NCI-H460 (cell line): ENCODE results near the gene COG6. TPM values are rescaled to one million over a fixed set of nuclear protein-coding genes. Genes with fewer than 3 reads are reported as not detected.

Source experiments
- DNase-seq: peaks from one replicate; pipeline ENCODE4 v3.0.0-alpha.2; 2016; ENCODE audit warnings: low read depth; ENCODE audit errors: extremely low read depth
- small RNA-seq, 2 experiments: library from RNA; depleted of rRNA; stranded (forward); fragments of <200 nt; gene quantifications; one replicate each; pipeline ENCODE3, GENCODE V24; 2014
- total RNA-seq: library from RNA; depleted of rRNA; stranded (reverse); fragments of >200 nt; shearing (Covaris generic); gene quantifications from 2 replicates; pipeline ENCODE4 v1.2.3, GENCODE V29; 2014; rRNA removed

COG6 gene
- total RNA-seq, 1 experiment from 2014 or later: 14.9 TPM

GRCh38 chr13:39767791-39768517, 112.5 kb downstream of the COG6 start:
- no peak for DNase-seq

DNA sequence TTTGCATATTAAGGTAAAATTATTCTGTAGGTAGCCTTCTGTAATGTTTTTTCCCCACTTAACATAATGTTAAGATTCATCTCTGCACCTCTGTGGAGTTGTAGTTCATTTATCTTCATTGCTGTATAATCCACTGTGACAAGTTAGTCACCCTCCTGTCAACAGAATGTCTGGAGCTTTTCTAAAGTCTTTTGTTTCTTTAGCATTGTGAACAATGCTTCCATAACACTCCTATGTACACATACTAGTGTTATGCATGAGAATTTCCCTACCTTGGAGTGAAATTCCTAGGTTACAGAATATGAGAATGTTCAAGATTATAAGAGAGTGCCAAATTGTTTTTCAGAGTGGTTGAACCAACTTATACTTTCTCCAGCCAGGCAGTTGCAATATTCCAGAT, 113.5 kb downstream of the COG6 start:
- DNase-seq: no peak

DNA sequence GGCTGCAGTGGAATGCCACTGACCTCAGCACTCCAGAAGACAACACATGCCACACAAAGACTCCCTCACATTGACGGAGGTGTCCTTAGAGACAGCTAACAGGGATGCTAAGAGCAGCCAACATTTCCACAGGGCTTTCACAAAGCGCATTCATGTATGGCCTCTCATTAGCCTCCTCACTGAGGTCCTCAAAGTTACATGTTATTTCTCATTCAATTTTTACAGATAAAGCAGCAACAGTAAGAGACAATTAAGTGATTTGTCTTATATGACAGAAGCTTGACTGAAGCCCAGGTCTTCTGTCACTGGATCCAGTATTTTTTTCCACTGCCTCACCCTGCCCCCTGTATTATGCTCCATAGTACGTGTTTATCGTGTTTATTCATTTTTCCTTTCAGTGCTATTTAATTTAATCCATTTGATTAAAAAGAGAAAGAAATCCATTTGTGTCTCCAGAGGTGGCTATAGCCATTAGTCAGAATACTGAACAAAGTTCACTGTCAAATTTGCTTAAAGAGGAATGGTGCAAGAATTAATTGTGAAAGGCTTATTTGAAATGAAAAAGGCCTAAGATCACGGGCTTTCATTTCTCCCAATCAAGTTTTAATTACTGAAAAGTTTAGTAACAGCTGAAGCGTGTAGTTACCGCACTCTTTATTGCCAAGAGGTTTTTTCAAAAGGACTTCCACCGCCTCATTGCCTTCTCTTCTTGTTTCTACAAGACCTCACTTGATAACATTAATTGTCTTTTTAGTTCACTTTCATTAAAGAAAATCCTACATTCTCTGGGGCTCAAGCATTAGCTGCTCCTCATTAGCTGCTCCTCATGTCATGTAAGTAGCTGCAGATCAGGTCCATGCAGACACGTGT, 115.0 kb downstream of the COG6 start:
- no peak for DNase-seq

DNA sequence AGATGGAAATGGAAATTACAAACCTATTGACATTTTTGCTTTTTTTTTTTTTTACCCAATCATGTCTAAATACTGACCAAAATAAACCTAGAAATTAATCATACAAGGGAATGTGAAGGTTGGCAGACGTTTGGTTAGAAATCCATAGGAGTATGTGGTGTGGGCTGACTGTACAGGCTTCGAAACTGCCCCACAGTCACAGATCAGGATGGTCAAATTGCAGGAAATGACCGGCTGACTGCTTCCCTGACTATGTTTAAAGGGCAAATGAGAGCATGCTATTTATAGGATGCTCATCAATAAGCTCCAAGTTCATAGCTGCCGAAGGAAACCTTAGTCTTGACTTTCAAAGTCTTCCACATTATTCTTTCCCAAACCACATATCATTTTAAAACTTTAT, 118.4 kb downstream of the COG6 start:
- no peak for DNase-seq

GRCh38 chr13:39776439-39776838, 121.0 kb downstream of the COG6 start:
- no peak for DNase-seq

GRCh38 chr13:39777021-39777420, 121.6 kb downstream of the COG6 start:
- DNase-seq: no peak

DNA sequence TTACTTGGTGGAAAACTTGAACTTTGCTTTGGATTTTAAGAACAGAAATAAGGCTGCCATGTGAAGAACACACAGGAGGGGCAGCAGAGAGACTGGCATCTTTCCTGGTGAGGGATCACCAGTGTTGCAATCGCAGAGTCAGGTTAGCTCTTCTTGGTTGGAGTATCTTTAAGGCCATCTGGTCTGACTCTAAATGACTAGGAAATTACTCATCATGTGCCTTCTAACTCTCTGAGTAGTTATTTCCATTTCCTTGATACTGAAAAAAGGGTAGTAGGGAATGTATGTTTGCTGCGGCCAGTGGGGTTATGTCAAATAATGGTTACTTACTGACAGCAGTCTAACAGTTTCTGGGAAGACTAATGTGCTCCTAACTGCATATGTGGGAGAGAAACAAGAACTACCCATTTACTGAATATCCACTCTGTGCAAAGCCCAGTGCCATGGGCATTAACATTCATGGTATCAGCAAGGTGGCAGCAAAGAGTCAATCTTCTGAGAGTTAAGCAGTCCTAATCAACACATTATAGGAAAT, 122.1 kb downstream of the COG6 start:
- no peak for DNase-seq

GRCh38 chr13:39779337-39780265, 124.1 kb downstream of the COG6 start:
- no peak for DNase-seq

DNA sequence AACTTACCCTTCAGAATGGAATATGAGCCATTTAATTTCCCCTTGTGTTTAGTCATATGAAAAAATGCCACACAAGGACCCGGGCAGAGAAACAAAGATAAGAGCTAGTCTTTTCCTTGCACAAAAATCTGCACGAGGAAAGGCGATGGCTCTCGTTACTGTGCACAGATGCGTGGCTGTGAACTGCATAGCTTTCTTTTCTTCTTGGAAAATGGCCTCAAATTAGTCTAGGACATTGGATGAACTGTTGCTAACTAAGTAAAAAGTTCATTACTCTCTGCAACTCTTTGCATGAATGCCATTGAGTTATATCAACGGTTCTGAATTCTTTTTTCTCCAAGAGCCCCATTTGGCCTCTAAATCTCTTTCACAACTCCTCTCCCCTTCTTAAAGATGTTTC, 125.2 kb downstream of the COG6 start:
- no peak for DNase-seq

- DNase-seq: no peak
These were observed 125.9 kb downstream of the COG6 start for GRCh38 chr13:39781381-39781780.

GRCh38 chr13:39783051-39783450, 127.6 kb downstream of the COG6 start:
- DNase-seq: no peak

DNA sequence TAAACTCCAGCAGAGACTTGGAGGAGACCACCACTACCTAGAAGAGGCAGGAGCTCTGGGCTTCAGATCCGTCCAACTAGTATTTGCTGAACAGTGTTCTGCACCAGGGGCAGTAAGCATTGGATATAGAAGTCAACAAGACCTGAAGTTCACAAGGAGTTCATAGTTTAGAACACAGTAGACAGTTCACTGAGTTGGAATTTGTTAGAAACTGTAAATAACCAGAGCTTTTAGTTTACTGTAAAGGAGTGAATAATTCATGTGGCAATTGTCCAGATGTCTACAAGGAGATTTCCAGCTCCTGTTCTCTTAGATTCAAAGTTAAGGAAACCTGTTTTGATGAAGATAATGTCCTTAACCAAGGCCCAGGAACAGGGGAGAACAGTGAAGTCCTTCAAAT, 128.9 kb downstream of the COG6 start:
- DNase-seq: no peak

DNA sequence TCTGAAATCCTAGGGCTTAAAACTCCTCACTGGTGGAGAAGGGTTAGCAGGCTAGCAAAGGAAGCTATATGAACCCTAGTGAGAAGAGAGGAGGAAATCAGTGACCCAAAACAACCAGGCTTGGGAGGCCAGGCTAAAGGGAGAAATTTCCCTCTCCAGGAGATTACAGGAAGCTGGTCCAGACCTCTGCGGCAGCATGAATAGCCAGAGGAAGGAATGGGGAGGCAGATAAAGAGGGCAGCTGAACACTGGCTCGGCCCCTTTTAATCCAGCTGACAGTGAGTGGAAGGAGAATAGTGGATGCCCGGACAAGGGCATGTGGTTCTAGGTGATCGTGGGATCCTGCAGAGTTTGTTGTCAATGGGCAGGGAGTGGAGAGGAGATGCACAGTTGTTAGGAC, 130.6 kb downstream of the COG6 start:
- DNase-seq: no peak

GRCh38 chr13:39787086-39787487, 131.6 kb downstream of the COG6 start:
- DNase-seq: no peak

GRCh38 chr13:39788102-39788501, 132.6 kb downstream of the COG6 start:
- no peak for DNase-seq

DNA sequence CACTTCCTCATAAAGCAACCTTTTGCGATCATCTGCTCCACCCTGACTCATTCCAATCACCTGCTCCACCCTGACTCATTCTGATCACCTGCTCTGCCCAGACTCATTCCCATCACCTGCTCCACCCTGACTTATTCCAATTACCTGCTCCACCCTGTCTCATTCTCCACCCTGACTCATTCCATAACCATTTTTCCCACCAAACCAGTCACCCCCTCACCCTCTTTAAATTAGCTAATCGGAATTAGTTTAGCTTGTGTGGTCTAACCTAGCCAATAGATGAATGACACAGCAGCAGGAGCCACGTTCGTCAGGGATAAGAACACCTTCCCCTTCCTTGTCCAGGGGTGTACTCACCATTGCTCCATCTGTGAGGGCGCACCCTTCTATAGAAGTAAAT, 134.0 kb downstream of the COG6 start:
- DNase-seq: no peak

Small RNA genes lying within 50 kb of the gene (small RNA-seq; reads per million reads assigned to genes)
- gene MIR4305: 0 reads per million in 2 experiments
- 0 to 0.18 reads per million in 2 experiments for gene RNY4P14

Other genes starting within 250 kb of the COG6 start
- gene LHFPL6, start 52.5 kb upstream of the COG6 start, total RNA-seq: 18.3 and 19.4 TPM in 2 replicates